Endothelial cell (in vitro differentiated cells): ENCODE measurements around the gene ALPI. TPM values are rescaled to one million over a fixed set of nuclear protein-coding genes. Genes with fewer than 3 reads are reported as not detected.

Experiments
- DNase-seq: peaks from one replicate; pipeline ENCODE4 v3.0.0; 2021; ENCODE audit warnings: low spot score
- H3K27ac Mint-ChIP-seq: one replicate; pipeline ENCODE4 v1.8.0; 2021; ENCODE audit warnings: mixed read lengths, inconsistent platforms; ENCODE audit not compliant: unreplicated experiment
- H3K27me3 Mint-ChIP-seq: one replicate; pipeline ENCODE4 v1.8.0; 2021; ENCODE audit warnings: mild to moderate bottlenecking, moderate library complexity, mixed read lengths, inconsistent platforms; ENCODE audit not compliant: unreplicated experiment
- H3K36me3 Mint-ChIP-seq: one replicate; pipeline ENCODE4 v1.8.0; 2021; ENCODE audit warnings: mild to moderate bottlenecking, low read depth, mixed read lengths, inconsistent platforms; ENCODE audit not compliant: unreplicated experiment
- H3K4me1 Mint-ChIP-seq: one replicate; pipeline ENCODE4 v1.8.0; 2021; ENCODE audit warnings: mild to moderate bottlenecking, mixed read lengths, inconsistent platforms; ENCODE audit not compliant: unreplicated experiment
- H3K4me3 Mint-ChIP-seq: one replicate; pipeline ENCODE4 v1.8.0; 2021; ENCODE audit warnings: mild to moderate bottlenecking, mixed read lengths, inconsistent platforms; ENCODE audit not compliant: unreplicated experiment
- H3K9me3 Mint-ChIP-seq: one replicate; pipeline ENCODE4 v1.8.0; 2021; ENCODE audit warnings: mixed read lengths, inconsistent platforms; ENCODE audit not compliant: unreplicated experiment
- CTCF ChIP-seq: fragments of 200-600 bp; sonication (generic); IDR thresholded peaks from one replicate; pipeline ENCODE4 v1.5.0; 2021; ENCODE audit warnings: antibody characterized with exemption; ENCODE audit not compliant: unreplicated experiment
- total RNA-seq: library from RNA; stranded (reverse); fragmentation: NEBNext Ultra II Directional; extraction: Animal tissue kit (Norgen Biotek cat#: 25700); gene quantifications from one replicate; pipeline ENCODE4 v1.2.1, GENCODE V29; 2021; ENCODE audit not compliant: unreplicated experiment

Gene ALPI
- total RNA-seq, 1 donor from 2014 or later: not detected

DNA sequence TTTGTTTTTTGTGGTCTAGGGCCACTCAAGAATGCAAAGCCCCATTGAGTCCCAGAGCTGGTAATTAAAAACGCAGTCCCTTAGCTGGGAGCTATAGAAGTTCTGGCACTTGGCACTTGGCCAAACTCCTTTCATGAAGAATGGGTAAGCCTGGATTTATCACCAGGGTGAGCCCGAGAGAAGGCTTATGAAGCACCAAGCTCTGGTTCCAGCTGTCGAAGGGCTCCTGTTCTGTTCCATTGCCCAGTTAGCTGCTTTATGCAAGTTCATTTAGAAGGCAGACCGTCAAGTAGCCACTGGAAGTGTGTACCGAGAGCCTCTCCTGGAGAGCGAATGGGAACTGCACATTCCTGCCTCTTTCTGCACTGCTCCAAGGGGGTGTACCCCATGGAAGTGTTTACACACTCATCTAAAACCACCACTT, 17.5 kb downstream of the ALPI start:
- Mint-ChIP-seq H3K9me3 (no peaks in the 10 kb centered on the region), H3K4me1 (peaks cover 2% of the 10 kb centered on the region), H3K27me3 (no peaks in the 10 kb centered on the region), H3K4me3 (no peak overlapping the region), H3K36me3 (no peaks in the 10 kb centered on the region), H3K27ac (no peak overlapping the region)
- no peak for TF ChIP-seq CTCF
- DNase-seq: no peak

- DNase-seq: no peak
- H3K9me3 Mint-ChIP-seq: no peaks in the 10 kb centered on the region
- H3K4me1 Mint-ChIP-seq: peaks cover 2% of the 10 kb centered on the region
- no peak for TF ChIP-seq CTCF
- H3K36me3 Mint-ChIP-seq: no peaks in the 10 kb centered on the region
- H3K4me3 Mint-ChIP-seq: no peak overlapping the region
- no peak overlapping the region for H3K27ac Mint-ChIP-seq
- peaks cover 2% of the 10 kb centered on the region for H3K27me3 Mint-ChIP-seq
These were observed 20.1 kb downstream of the ALPI start for GRCh38 chr2:232476045-232476444.

DNA sequence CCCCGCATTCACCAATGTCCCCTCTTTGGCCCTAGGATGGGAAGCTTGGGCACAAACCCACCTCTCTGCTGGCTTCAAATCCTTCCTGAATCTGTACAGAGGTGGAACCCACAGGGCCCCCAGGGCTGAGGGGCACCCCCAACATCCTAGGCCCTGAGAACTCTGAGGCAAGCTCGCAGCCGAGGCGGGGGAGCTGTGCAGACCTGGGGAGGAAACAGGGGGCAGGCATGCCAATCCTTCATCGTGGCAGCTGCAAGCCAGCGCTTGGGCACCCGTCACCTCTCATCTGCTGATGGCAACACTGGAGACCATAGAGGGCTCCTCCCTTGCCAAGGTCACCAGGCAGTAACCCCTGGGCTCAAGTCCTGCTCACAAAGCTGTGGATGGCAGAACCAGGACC, 20.8 kb downstream of the ALPI start:
- H3K27ac Mint-ChIP-seq: no peak overlapping the region
- peaks cover 2% of the 10 kb centered on the region for H3K27me3 Mint-ChIP-seq
- DNase-seq: no peak
- no peak for TF ChIP-seq CTCF
- H3K36me3 Mint-ChIP-seq: no peaks in the 10 kb centered on the region
- no peak overlapping the region for H3K4me3 Mint-ChIP-seq
- H3K9me3 Mint-ChIP-seq: no peaks in the 10 kb centered on the region
- H3K4me1 Mint-ChIP-seq: peaks cover 2% of the 10 kb centered on the region

GRCh38 chr2:232477751-232478510, 22.0 kb downstream of the ALPI start:
- H3K27me3 Mint-ChIP-seq: peaks cover 2% of the 10 kb centered on the region
- no peaks in the 10 kb centered on the region for H3K9me3 Mint-ChIP-seq
- no peaks in the 10 kb centered on the region for H3K36me3 Mint-ChIP-seq
- no peak overlapping the region for H3K27ac Mint-ChIP-seq
- H3K4me1 Mint-ChIP-seq: peaks cover 2% of the 10 kb centered on the region
- no peak for DNase-seq
- H3K4me3 Mint-ChIP-seq: no peak overlapping the region
- no peak for TF ChIP-seq CTCF

DNA sequence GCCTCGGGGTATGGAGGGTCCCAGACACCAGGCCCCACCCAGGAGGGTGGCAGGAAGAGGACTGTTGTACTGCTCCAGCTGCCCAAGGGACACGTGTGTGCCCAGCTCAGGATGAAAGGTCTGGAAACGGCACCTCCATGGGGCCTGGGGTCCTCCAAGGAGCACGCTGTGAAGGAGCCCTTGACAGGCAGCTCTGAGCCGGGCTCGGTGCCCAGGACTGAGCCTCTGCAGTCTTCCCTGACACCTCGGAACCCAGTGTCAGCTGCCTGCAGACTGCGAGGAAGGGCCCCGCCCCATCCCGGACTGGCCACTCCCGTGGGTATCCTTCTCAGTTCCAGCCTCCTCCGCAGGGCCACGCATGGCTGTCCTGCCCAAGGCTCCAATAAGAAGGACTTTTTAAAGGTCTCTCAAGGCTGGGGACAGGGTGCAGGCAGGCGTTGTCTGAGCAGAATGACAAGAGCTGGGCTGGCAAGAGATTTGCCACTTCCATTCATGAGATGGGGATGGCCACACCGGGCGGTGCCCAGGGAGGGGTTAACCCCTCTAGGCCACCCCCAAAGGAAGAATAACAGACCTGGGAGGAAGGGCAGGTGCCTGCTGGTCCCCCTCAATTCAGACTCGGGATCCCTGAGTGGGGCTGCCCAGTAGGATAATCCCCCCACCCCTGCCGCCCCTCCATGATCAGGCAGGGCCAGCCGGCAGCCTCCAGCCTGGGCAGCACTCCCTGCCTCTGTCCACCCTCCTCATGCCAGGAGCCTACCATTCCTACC, 22.8 kb downstream of the ALPI start:
- Mint-ChIP-seq H3K4me3 (no peak overlapping the region), H3K4me1 (peaks cover 2% of the 10 kb centered on the region), H3K36me3 (no peaks in the 10 kb centered on the region), H3K27ac (no peak overlapping the region), H3K9me3 (no peaks in the 10 kb centered on the region), H3K27me3 (peaks cover 4% of the 10 kb centered on the region)
- DNase-seq: no peak
- no peak for TF ChIP-seq CTCF
